Upper lobe of left lung (tissue), 4 donors: ENCODE results near the gene PFDN2.

Source experiments
- EP300 ChIP-seq, 4 donors: sonication (generic); formaldehyde crosslinking; IDR thresholded peaks; one replicate each; pipeline ENCODE4 v1.5.1; 2017; ENCODE audit warnings: antibody characterized with exemption in 4 of 4, control low read depth in 2 of 4
- POLR2A ChIP-seq, 4 donors: fragments of 450-650 bp; IDR thresholded peaks; one replicate each; pipeline ENCODE4 v1.5.1; 2016 to 2017; ENCODE audit warnings: antibody characterized with exemption in 4 of 4, mild to moderate bottlenecking in 2 of 4
- TF ChIP-seq, protein P1 (sequence below), 6 experiments: fragments of 450-650 bp in 4 of 6; fragments of 200-600 bp in 2 of 6; sonication (generic) in 2 of 6; IDR thresholded peaks; one replicate each; pipeline ENCODE4 v1.5.1; 2016 to 2019; ENCODE audit warnings: antibody characterized with exemption in 6 of 6

DNA sequence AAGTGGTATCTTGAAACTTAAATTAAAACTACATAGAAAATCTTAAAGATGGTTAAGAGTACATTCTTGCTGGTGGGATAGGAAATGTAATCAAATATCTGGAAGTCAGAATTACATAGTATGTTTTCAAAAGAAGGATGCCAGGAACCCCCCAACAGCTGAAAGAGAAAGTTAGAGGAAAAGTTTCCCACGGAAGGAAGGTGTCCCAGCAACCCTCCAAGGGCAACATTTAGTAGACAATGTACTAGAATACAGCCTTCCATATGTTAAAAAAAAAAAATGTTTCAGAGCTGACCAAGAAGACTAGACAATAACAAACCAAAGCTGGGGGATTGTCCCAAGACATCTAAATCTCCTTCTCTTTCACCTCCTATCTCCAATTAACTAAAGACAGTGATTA, 12.4 kb upstream of the PFDN2 start:
- TF ChIP-seq POLR2A (IDR thresholded peaks at IDR 0.05): no peak
- TF ChIP-seq, protein P1, sequence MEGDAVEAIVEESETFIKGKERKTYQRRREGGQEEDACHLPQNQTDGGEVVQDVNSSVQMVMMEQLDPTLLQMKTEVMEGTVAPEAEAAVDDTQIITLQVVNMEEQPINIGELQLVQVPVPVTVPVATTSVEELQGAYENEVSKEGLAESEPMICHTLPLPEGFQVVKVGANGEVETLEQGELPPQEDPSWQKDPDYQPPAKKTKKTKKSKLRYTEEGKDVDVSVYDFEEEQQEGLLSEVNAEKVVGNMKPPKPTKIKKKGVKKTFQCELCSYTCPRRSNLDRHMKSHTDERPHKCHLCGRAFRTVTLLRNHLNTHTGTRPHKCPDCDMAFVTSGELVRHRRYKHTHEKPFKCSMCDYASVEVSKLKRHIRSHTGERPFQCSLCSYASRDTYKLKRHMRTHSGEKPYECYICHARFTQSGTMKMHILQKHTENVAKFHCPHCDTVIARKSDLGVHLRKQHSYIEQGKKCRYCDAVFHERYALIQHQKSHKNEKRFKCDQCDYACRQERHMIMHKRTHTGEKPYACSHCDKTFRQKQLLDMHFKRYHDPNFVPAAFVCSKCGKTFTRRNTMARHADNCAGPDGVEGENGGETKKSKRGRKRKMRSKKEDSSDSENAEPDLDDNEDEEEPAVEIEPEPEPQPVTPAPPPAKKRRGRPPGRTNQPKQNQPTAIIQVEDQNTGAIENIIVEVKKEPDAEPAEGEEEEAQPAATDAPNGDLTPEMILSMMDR (IDR thresholded peaks at IDR 0.05): no peak
- no peak for TF ChIP-seq EP300 (IDR thresholded peaks at IDR 0.05)
